OCI-M1 (cell line): ENCODE measurements around the gene RSRC1.
"Not testable (repeated sequence)": the region's sequence is repeated elsewhere in the genome, so short reads cannot be mapped to it uniquely, and the experiment has no call there.

Experiments
- DNase-seq: peaks from one replicate; lab custom pipeline; 2025; lab: John Stamatoyannopoulos, UW

RSRC1 gene

DNA sequence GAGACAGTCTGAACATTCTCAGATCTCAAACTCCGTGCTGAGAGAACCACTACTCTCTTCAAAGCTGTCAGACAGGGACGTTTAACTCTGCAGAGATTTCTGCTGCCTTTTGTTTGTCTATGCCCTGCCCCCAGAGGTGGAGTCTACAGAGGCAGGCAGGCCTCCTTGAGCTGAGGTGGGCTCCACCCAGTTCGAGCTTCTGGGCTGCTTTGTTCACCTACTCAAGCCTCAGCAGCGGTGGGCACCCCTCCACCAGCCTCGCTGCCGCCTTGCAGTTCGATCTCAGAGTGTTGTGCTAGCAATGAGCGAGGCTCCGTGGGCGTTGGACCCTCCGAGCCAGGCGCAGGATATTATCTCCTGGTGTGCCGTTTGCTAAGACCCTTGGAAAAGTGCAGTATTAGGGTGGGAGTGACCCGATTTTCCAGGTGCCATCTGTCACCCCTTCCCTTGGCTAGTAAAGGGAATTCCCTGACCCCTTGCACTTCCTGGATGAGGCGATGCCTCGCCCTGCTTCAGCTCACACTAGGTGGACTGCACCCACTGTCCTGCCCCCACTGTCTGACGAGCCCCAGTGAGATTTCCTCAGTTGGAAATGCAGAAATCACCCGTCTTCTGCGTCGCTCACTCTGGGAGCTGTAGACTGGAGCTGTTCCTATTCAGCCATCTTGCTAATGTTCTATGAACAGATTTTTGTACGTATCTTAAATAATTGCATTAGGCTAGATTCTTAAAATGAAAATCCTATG lies 220.0 kb downstream of the RSRC1 start:
- not testable (repeated sequence) for DNase-seq

DNA sequence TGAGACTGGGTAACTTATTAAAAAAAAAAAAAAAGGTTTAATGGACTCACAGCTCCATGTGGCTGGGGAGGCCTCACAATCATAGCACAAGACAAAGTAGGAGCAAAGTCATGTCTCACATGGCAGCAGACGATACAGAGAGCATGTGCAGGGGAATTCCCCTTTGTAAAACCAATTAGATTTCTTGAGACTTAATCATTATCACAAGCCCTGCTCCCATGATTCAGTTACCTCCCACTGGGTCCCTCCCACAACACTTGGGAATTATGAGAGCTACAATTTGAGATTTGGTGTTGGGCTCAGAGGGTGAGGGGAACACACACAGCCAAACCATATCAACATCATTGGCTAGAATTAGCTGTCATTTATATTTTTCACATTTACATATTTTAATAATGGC lies 221.0 kb downstream of the RSRC1 start:
- no peak for DNase-seq

DNA sequence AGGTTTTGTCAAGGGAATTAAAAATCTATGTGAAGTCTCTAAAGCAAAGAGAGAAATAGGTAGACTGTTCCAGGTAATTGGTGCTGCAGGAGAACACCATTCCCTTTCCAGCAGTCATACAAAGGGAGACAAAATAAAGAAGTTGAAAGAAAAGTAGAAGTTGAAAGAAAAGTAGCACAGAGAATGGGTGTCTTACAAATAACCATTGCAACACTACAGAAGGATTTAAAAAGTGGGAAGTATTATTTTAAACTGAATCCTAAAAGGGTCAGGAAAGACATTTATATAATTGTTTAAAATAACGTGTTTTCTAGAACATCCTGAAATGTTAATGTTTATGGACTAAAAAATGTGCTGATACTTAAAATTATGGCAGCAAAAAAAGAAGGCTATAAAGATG lies 223.8 kb downstream of the RSRC1 start:
- no peak for DNase-seq

DNA sequence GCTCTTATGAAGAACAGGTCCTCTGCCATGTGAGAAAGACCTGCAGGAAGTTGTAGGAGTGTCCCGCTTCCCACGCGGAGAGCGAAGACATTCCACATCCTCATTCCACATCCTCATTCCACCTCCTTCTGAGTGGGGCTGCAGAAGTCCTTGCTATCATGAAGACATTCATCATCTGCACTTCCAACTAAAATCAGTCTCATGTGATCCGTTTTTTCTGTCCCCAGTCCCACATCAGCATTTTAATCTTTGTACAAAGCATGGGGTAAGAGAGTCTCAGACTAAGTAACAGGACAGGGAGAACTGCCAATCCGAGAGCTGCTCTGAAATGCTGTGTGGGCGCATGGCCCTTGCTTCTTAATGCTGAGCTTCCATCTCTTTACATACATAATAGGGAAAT lies 227.2 kb downstream of the RSRC1 start:
- no peak for DNase-seq

DNA sequence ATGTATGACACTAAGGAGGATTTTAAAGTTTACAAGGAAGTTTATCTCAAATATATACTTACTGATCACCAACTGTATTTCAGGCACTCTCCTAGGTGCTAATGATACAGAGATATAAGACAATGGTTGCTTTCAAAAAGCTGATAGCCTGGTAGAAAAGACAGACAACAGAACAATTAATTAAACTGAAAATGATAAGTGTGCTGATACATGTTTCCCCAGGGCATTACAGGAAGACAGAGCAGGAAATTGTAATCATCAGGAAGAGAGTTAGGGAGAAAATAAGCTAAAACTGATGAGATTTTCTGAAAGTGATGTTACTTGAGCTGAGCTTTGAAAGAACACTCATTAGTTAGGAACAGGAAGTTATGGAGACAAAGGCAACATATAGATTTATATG lies 229.7 kb downstream of the RSRC1 start:
- DNase-seq: no peak

DNA sequence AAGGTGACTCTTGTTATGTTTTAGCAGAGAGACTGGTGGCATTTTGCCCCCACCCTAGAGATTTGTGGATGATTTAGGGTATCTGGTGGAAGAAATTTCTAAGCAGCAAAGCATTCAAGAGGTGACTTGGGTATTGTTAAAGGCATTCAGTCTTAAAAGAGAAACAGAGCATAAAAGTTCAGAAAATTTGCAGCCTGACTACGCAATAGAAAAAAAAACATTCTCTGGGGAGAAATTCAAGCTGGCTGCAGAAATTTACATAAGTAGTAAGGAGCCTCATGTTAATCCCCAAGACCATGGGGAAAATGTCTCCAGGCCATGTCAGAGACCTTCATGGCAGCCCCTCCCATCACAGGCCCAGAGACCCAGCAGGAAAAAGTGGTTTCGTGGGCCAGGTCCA lies 231.1 kb downstream of the RSRC1 start:
- not testable (repeated sequence) for DNase-seq

DNA sequence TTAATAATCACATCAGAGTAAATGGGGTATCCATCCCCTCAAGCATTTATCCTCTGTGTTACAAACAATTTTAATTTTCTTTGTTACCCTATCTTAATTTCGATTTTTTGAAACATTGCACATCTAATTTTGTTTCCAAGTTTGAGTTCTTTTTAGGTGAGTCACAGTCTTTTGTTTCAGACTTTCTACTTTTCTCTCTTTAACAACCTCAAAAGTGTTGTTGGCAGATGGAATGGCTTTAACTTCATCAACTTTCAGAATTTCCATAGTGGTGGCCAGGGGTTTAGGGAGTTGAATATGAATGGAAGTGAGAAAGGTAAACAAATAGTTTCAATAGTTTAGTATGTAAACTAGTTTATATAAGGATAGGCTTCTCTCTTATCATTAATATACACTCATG lies 238.1 kb downstream of the RSRC1 start:
- DNase-seq: no peak

DNA sequence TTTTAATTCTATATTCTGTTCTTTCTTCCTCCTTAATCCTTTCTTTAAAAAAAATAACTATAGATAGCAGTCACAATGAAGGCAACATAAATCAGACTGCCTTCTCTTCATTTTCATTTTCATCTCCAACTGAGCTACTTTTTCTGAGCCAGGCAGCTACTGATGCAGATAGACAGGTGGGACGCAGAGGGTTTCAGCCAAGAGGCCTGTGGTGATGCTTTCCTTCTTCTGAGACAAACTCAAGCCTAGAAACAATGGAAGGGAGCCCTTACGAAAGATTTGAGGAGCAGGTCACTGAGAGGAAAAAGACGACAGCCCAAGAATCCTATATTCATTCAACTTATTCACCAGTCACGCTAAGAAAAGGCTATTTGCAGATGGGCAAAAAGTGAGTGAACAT lies 241.1 kb downstream of the RSRC1 start:
- DNase-seq: no peak

DNA sequence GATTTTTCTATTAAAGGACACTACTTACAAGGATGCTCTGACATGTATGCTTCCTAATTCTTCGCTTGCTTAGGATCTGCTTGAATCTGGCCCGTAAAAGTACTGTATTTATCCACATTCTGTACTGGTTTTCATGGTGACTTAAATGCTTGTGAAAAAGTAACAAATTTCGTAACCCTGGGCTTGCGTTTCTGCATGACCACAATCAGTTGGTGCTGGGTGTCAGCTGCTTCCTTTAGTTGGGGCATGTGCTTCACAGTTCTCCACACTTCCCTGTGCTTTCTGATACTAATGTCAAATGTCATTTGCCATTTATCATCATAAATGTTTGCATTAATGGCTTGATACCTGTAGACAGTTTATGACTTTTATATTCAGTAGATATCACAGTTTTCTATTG lies 242.7 kb downstream of the RSRC1 start:
- DNase-seq: peak; percentile 62

DNA sequence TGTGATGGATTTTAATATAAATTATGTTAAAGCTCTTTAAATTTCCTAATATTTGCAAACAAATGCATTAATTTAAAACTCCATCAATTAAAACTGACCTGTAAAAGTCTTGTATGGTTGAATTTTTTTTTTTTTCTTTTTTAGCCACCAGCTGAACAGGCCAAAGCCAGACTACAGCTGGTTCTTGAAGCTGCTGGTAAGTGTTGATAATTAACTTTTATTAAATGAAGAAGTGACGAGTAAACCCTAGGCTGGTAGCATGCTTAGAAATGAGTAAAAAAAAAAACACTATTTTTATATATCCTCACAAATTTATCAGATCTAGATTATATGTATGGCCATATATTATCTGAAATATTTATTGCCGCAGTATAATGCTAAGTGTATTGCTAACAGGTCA lies 244.8 kb downstream of the RSRC1 start:
- DNase-seq: no peak

DNA sequence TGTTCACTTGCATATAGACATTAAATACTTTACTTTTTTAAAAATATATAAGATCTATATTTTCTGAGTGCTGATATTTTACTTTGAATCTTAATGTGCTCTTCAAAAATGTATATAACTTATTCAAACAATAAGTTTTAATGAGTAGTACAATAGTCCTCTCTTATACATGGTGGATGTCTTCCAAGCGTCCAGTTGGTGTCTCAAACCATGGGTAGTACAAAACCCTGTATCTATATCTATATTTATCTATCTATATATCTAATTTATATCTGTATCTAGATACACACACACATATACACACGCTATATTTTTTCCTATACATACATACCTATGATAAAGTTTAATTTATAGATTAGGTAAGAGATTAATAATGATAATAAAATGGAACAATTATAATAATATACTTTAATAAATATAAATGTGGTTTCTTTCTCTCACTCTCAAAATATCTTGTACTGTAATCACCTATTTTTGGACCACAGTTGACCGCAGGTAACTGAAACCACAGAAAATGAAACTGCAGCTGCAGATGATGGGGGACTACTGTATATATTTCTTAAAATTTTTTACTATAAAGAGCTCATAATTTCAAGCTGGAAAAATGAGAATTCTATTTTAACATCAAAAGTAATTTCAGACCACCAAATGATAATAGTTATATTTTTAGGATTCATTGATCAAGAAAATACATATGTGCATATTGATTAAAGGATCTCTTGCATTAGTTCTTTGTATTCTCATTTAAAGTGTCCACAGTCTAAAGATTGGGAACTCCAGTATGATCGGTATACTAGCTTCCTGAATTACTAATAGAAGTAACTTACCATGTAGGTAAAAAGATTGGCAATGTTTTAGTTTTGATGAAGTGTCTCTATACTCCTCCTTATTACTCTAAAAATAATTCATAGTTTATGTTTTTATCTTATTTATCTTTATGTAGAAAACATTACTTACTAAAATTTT lies 246.0 kb downstream of the RSRC1 start:
- DNase-seq: no peak

DNA sequence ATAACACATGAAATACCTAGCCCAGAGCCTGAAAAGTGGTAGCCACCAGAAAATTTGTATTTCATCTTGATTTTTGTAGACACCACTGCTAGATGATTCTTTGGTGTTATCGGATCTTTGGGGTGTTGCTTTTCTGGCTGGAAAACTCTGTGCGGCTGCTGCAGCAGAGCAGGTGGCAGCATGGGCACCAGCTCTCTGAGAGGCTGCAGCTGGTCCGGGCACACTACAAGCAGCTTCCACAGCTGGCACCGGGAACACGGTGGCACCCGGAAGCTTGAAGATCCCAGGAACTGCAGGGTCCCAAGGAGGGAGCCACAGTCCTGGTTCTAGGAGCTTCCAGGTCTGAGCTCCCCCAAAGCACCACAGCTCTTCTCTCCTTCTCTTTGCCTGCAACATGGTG lies 249.4 kb downstream of the RSRC1 start:
- no peak for DNase-seq

DNA sequence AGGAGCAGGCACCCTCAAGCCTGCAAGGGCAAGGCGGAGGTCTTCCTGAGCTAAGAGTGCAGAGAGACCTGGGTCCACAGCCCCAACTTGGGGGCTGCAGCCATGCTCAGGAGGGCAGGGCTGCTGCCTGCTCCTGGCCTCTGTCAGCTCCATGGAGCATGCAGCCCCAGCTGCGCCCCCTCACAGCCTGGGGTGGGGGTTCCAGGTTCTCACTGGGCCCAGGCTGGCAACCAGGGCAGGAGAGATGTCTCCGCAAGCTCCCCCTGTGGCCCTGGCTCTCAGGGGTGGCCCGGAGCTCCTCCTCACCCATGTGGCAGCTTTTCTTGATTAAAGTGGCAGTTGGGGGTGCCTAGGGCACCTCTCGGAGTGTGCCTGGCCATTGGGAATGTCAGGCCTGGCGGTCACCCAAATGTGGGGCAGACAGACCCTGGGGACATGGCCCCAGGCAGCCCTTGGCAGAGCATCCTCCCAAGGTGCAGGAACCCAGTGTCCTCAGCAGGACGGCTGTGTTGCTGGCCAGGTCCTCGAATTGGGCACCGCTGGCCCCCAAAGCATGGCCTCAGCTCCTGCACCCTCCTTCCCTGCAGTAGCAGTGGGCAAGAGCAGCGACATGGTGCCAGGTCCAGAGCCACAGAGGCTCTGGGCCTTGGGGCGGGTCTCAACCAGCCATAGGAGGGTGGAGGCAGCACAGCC lies 251.0 kb downstream of the RSRC1 start:
- DNase-seq: no peak

DNA sequence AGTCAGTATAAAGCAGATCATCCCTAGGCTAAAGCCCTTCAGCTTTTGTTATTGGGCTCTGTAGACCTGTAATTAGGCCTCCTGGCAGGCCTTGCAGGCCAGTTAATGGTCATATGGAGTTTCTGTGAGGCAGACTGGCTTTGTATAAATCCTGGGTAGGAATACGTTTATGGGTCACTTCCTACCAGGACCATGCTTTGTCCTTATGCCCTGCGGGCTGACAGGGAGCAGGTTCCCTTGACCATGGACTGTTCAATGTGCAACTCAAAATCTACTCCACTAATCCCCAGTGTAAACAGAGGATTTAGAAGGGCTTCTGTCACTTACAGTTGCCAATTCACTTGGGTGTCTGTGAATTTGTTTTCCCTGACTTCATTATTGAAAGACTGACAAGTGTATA lies 258.4 kb downstream of the RSRC1 start:
- DNase-seq: no peak

DNA sequence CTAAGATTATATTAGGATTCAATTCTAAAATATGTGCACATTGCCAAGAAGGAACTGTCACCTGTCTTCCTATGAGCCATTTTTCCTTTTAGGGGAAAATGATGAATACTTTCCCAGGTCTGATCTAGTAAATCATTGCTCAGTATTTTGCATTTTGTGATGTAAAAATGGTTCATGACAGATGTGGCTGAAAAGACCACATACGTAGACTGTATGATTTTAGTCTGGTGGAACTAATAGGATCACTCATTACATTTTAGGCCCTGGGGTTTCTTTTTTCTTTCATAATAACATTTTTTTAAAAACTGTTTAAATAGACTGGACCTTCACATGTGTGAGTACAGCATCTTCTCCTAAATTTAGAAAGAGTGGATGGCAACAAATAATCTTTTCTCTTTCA lies 259.4 kb downstream of the RSRC1 start:
- DNase-seq: no peak

DNA sequence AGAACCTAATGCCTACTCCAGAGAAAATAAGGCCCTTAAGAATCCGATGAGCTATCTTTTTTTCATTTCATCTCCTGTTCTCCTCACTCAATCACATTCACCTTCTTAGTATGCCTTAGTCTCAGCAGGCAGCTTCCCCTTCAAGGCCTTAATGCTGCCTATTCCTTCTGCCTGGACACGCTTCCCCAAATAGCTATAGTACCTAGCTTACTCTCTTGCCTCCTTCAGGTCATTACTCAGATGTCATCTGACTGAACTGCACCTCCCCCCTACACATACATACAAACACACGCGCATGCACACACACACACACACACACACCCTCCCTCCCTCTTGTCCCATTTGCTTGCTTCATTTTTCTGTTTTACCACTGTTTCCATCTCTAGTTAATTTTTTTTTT lies 269.6 kb downstream of the RSRC1 start:
- no peak for DNase-seq

DNA sequence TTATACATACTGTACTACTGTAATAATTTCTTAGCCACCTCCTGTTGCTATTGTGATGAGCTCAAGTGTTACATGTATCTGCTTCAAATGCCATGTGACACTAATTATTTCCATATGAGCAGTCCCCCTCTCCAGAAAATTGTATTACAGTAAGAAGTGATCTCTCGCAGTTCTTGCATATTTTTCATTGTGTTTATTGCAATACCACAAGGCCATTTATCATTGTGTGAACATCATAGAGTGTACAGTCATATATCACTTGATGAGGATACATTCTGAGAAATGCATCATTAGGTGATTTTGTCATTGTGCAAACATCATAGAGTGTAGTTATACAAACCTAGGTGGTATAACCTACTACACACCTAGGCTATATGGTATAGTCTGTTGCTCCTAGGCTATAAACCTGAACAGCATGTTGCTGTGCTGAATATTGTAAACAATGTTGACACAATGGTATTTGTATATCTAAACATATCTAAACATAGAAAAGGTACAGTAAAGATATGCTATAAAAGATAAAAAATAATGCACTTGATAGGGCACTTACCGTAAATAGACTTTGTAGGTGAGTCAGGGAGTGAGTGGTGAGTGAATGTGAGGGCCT lies 271.5 kb downstream of the RSRC1 start:
- no peak for DNase-seq

DNA sequence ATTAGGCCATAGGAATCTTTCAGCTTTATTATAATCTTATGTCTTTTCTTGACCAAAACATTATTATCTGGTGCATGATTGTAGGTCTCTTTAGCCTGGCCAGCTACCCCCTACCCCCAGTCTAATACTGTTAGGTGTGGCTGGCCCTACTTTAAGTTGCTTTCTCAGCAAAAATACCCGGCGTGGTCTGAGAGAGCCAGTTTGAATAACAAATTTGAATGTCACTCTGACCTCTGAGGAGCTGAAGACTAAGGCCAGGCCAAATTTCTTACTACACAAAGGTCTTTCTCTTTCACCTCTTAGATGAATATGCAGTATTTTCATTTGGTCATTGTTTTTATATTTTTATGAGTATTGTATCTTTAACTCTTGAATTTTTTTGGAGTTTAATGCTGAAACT lies 272.6 kb downstream of the RSRC1 start:
- no peak for DNase-seq

DNA sequence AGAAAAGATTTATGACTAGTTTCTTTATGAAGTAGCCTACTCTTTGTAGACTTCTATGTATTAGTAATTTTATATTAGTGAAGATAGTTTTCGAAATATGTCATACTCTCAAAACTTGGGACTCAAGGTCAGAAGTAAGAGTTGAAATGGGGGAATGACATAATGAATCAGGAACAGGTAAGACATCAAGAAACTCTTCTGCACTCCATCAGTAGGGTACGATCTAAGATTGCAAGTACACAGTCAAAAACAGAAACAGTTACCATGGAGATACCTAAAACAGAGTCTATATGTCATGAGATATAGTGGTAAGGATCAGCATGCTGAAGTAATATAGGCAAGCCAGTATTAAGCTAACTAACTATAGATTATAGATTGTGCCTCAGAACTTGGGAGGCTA lies 274.1 kb downstream of the RSRC1 start:
- DNase-seq: no peak

DNA sequence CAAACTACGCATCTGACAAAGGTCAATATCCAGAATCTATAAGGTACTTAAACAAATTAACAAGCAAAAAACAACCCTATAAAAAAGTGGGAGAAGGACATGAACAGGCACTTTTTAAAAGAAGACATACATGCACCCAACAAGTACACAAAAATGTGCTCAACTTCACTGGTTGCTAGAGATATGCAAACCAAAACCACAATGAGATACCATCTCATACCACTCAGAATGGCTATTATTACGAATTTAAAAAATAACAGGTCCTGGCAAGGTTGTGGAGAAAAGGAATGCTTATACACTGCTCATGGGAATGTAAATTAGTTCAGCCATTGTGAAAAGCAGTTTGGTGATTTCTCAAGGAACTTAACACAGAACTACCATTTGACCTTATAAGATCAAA lies 285.5 kb downstream of the RSRC1 start:
- DNase-seq: no peak

DNA sequence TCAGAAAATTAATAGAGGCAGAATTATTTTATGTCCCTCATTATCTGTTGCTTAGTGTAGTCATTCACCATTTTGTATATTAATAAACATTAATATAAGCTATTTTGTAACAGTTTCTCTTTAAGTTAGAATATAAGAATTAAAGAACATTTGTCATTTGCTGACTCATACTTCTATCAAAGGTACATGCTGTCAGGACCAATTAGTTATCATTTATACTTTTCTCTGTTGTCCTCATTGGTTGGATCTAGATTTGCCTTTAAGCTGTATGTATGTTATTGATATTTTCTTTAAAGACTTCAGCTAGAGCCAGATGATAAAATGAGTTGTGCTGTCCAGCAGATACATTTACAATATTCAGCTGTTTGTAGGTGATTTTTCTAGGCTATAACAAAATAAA lies 292.7 kb downstream of the RSRC1 start:
- no peak for DNase-seq

DNA sequence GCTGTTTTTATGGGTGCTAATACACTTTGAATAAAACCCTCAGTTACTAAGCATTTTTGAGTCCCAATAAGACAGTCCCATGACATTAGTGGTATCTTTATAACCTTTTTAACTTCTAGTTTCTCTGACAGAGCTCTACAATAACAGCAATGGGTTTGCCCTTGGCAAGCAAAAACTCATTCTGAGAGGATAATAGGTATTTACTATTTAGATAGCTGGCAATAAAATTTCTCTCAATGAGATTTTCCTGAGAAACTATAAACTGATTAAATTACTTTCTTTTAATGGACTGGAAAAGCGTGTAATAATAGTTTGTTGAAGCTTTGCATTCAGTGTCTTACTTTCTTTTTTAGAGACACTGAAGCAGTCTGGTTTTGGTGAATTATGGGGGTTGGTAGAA lies 293.1 kb downstream of the RSRC1 start:
- no peak for DNase-seq
